Fibroblast of gingiva (primary cell): Measurements from ENCODE around the gene CFLAR.
A peak's percentile ranks its signal among the peaks of the same experiment; 100 is the strongest.
"Not testable (repeated sequence)": the region's sequence is repeated elsewhere in the genome, so short reads cannot be mapped to it uniquely, and the experiment has no call there.

Source experiments
- DNase-seq: peaks from one replicate; pipeline ENCODE4 v3.0.0-alpha.2; 2011; ENCODE audit warnings: low read depth

CFLAR gene

GRCh38 chr2:201149064-201149820 is 33.3 kb downstream of the CFLAR start:
- DNase-seq, result peak; percentile 77

GRCh38 chr2:201149821-201150165 is 33.8 kb downstream of the CFLAR start:
- not testable (repeated sequence) for DNase-seq

GRCh38 chr2:201150454-201151020 is 34.6 kb downstream of the CFLAR start:
- DNase-seq, result no peak

GRCh38 chr2:201151127-201151981 is 35.4 kb downstream of the CFLAR start:
- DNase-seq, result peak; percentile 38

- DNase-seq, result no peak
Observed at GRCh38 chr2:201152517-201152916, 36.6 kb downstream of the CFLAR start.

- no peak for DNase-seq
Observed at GRCh38 chr2:201152999-201153815, 37.2 kb downstream of the CFLAR start.

GRCh38 chr2:201154615-201155399 is 38.8 kb downstream of the CFLAR start:
- no peak for DNase-seq

GRCh38 chr2:201156036-201156435 is 40.1 kb downstream of the CFLAR start:
- no peak for DNase-seq

- DNase-seq, result no peak
Observed at GRCh38 chr2:201156640-201157039, 40.7 kb downstream of the CFLAR start.

- DNase-seq, result peak; percentile 32
Observed at GRCh38 chr2:201157694-201158093, 41.7 kb downstream of the CFLAR start.

- peak; percentile 62 for DNase-seq
Observed at GRCh38 chr2:201158111-201158929, 42.4 kb downstream of the CFLAR start.

- DNase-seq, result no peak
Observed at GRCh38 chr2:201164166-201164565, 48.2 kb downstream of the CFLAR start.

GRCh38 chr2:201167546-201167945 is 51.6 kb downstream of the CFLAR start:
- no peak for DNase-seq

GRCh38 chr2:201168496-201168895 is 52.5 kb downstream of the CFLAR start:
- DNase-seq, result not testable (repeated sequence)

GRCh38 chr2:201171259-201171814 is 55.4 kb downstream of the CFLAR start:
- peak; percentile 30 for DNase-seq

- DNase-seq, result peak; percentile 8
Observed at GRCh38 chr2:201172279-201172678, 56.3 kb downstream of the CFLAR start.

- no peak for DNase-seq
Observed at GRCh38 chr2:201174687-201175086, 58.7 kb downstream of the CFLAR start.

- DNase-seq, result no peak
Observed at GRCh38 chr2:201176081-201176481, 60.1 kb downstream of the CFLAR start.

GRCh38 chr2:201180010-201180409 is 64.0 kb downstream of the CFLAR start:
- DNase-seq, result no peak
